IMR-90 (cell line): Measurements from ENCODE around the gene WWC1.

Experiments
- BHLHE40 ChIP-seq: fragments of 150-350 bp; IDR thresholded peaks from 2 replicates; pipeline ENCODE4 v1.6.1; 2016; ENCODE audit warnings: mild to moderate bottlenecking, low read depth, low read length
- CEBPB ChIP-seq: IDR thresholded peaks from 2 replicates; pipeline ENCODE4 v1.6.1; 2012; ENCODE audit warnings: low read depth, low read length, improper control_type of control experiment
- CHD1 ChIP-seq: IDR thresholded peaks from 2 replicates; pipeline ENCODE4 v1.6.1; 2012; ENCODE audit warnings: low read depth, low read length, improper control_type of control experiment
- CTCF ChIP-seq: conservative IDR thresholded peaks from 2 replicates; pipeline ENCODE4 v1.5.1; 2012; ENCODE audit warnings: mild to moderate bottlenecking, low read depth, low read length, improper control_type of control experiment
- ELK1 ChIP-seq: fragments of 150-350 bp; IDR thresholded peaks from 2 replicates; pipeline ENCODE4 v1.6.1; 2016; ENCODE audit warnings: low read depth, mild to moderate bottlenecking, low read length, moderate library complexity, borderline replicate concordance
- MAFK ChIP-seq: IDR thresholded peaks from 2 replicates; pipeline ENCODE4 v1.6.1; 2012; ENCODE audit warnings: low read depth, low read length, improper control_type of control experiment
- MAZ ChIP-seq: IDR thresholded peaks from 2 replicates; pipeline ENCODE4 v1.6.1; 2012; ENCODE audit warnings: low read depth, mild to moderate bottlenecking, low read length, improper control_type of control experiment, moderate library complexity, borderline replicate concordance
- MXI1 ChIP-seq: IDR thresholded peaks from 2 replicates; pipeline ENCODE4 v1.6.1; 2012; ENCODE audit warnings: low read depth, mild to moderate bottlenecking, low read length, moderate library complexity, borderline replicate concordance
- NFE2L2 ChIP-seq: fragments of 150-350 bp; IDR thresholded peaks from 2 replicates; pipeline ENCODE4 v1.6.1; 2016; ENCODE audit warnings: low read depth, mild to moderate bottlenecking, low read length
- POLR2A ChIP-seq: IDR thresholded peaks from 2 replicates; pipeline ENCODE4 v1.6.1; 2012; ENCODE audit warnings: mild to moderate bottlenecking, low read depth, low read length
- RAD21 ChIP-seq: IDR thresholded peaks from 2 replicates; pipeline ENCODE4 v1.6.1; 2012; ENCODE audit warnings: low read length, improper control_type of control experiment
- RCOR1 ChIP-seq: IDR thresholded peaks from 2 replicates; pipeline ENCODE4 v1.6.1; 2012; ENCODE audit warnings: mild to moderate bottlenecking, low read length, improper control_type of control experiment; ENCODE audit not compliant: insufficient replicate concordance
- TF ChIP-seq, protein P1 (sequence below): fragments of 150-350 bp; IDR thresholded peaks from 2 replicates; pipeline ENCODE4 v1.6.1; 2017; ENCODE audit warnings: mild to moderate bottlenecking, antibody characterized with exemption, low read length, low read depth

GRCh38 chr5:168427224-168427623 lies 135.8 kb downstream of the WWC1 start:
- no peak for TF ChIP-seq MXI1
- no peak for TF ChIP-seq CTCF
- no peak for TF ChIP-seq RAD21
- no peak for TF ChIP-seq BHLHE40
- no peak for TF ChIP-seq POLR2A
- TF ChIP-seq NFE2L2: no peak
- TF ChIP-seq CEBPB: no peak
- no peak for TF ChIP-seq MAFK
- TF ChIP-seq RCOR1: no peak
- TF ChIP-seq CHD1: no peak
- TF ChIP-seq MAZ: no peak
- TF ChIP-seq, protein P1, sequence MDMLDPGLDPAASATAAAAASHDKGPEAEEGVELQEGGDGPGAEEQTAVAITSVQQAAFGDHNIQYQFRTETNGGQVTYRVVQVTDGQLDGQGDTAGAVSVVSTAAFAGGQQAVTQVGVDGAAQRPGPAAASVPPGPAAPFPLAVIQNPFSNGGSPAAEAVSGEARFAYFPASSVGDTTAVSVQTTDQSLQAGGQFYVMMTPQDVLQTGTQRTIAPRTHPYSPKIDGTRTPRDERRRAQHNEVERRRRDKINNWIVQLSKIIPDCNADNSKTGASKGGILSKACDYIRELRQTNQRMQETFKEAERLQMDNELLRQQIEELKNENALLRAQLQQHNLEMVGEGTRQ: no peak
- TF ChIP-seq ELK1: no peak
